ENCODE data around the gene RAB41. TPM values are rescaled to one million over a fixed set of nuclear protein-coding genes. Genes with fewer than 3 reads are reported as not detected.
A peak's percentile ranks its signal among the peaks of the same experiment; 100 is the strongest.

The RAB41 gene
- polyA plus RNA-seq, 1 of the 3 experiments (the other 2 are of a cell fraction): not detected

GRCh38 chrX:70313503-70313902, 31.5 kb downstream of the RAB41 start:
- H3K9me2 ChIP-seq: no peaks in the 10 kb centered on the region
- no peak for DNase-seq
- WGBS (ENCODE audit: low lambda C conversion rate): 17% methylated on average over 1 of the region's 1 CpG
- peaks cover 73% of the 10 kb centered on the region for H3K79me2 ChIP-seq (ENCODE audit: insufficient read depth)
- H3K9me3 ChIP-seq: 0 out of 2 replicates have a peak, but pooled peaks cover 3% of the 10 kb centered on the region
- POLR2A ChIA-PET: no interaction called here
- no peak overlapping the region for H3K9ac ChIP-seq
- CTCF ChIA-PET: no interaction called here
- TF ChIP-seq JUND (IDR thresholded peaks at IDR 0.05) (peak; percentile 8; the same call in 1 of the 2 replicates), MAX (IDR thresholded peaks at IDR 0.05; ENCODE audit: low read depth) (no peak), NFIC (IDR thresholded peaks at IDR 0.05; ENCODE audit: borderline replicate concordance) (peak; percentile 65; the same call in 1 of the 2 replicates), GABPA (IDR thresholded peaks at IDR 0.05; ENCODE audit: low read depth) (no peak), CHD2 (IDR thresholded peaks at IDR 0.05; ENCODE audit: low read length, partially characterized antibody) (no peak), FOSL2 (IDR thresholded peaks at IDR 0.05; ENCODE audit: borderline replicate concordance, low read depth) (peak; percentile 15; the same call in 1 of the 2 replicates), RCOR1 (IDR thresholded peaks at IDR 0.05; ENCODE audit: low read length) (no peak)
- TF ChIP-seq, protein P1, sequence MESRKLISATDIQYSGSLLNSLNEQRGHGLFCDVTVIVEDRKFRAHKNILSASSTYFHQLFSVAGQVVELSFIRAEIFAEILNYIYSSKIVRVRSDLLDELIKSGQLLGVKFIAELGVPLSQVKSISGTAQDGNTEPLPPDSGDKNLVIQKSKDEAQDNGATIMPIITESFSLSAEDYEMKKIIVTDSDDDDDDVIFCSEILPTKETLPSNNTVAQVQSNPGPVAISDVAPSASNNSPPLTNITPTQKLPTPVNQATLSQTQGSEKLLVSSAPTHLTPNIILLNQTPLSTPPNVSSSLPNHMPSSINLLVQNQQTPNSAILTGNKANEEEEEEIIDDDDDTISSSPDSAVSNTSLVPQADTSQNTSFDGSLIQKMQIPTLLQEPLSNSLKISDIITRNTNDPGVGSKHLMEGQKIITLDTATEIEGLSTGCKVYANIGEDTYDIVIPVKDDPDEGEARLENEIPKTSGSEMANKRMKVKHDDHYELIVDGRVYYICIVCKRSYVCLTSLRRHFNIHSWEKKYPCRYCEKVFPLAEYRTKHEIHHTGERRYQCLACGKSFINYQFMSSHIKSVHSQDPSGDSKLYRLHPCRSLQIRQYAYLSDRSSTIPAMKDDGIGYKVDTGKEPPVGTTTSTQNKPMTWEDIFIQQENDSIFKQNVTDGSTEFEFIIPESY (IDR thresholded peaks at IDR 0.05; ENCODE audit: borderline replicate concordance, low read depth): no peak
- TF ChIP-seq, protein P2, sequence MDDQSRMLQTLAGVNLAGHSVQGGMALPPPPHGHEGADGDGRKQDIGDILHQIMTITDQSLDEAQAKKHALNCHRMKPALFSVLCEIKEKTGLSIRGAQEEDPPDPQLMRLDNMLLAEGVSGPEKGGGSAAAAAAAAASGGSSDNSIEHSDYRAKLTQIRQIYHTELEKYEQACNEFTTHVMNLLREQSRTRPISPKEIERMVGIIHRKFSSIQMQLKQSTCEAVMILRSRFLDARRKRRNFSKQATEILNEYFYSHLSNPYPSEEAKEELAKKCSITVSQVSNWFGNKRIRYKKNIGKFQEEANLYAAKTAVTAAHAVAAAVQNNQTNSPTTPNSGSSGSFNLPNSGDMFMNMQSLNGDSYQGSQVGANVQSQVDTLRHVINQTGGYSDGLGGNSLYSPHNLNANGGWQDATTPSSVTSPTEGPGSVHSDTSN (IDR thresholded peaks at IDR 0.05): peak; percentile 52; the same call in 1 of the 2 replicates
- peaks cover 16% of the 10 kb centered on the region; the same call in 1 of the 2 replicates for H4K20me1 ChIP-seq (ENCODE audit: insufficient read depth)
- H2AFZ ChIP-seq (ENCODE audit: low read depth): no peak overlapping the region
- no peak overlapping the region for H3K4me3 ChIP-seq (ENCODE audit: low read depth in 2 of 2, low read length in 1 of 2)
- no peaks in the 10 kb centered on the region; a peak in 1 of 4 replicates for H3K4me1 ChIP-seq (ENCODE audit: control insufficient read depth in 1 of 2, insufficient read depth in 2 of 2, low read depth in 1 of 2, low read length in 1 of 2)
- H3K36me3 ChIP-seq (replicated peaks in 1 of 2; ENCODE audit: control insufficient read depth in 1 of 2, insufficient read depth in 2 of 2, low read length in 1 of 2): peaks cover 0 to 9% of the 10 kb centered on the region in 2 experiments
- H3K27ac ChIP-seq (ENCODE audit: low read depth in 2 of 2, low read length in 1 of 2): peak overlapping the region in 1 of 2 experiments; percentile 35; a peak in 2 of 4 replicates
- peaks cover 7% of the 10 kb centered on the region for H3F3A ChIP-seq (replicated peaks; ENCODE audit: insufficient read depth)
- H3K4me2 ChIP-seq: peak overlapping the region; percentile 27; the same call in 1 of the 2 replicates
- H3K27me3 ChIP-seq (ENCODE audit: insufficient read depth): no peaks in the 10 kb centered on the region

- 78% methylated on average over 4 of the region's 4 CpGs for WGBS (ENCODE audit: low lambda C conversion rate)
- DNase-seq: no peak
- H3K36me3 ChIP-seq (replicated peaks in 1 of 2; ENCODE audit: control insufficient read depth in 1 of 2, insufficient read depth in 2 of 2, low read length in 1 of 2): peaks cover 0 to 4% of the 10 kb centered on the region in 2 experiments
- TF ChIP-seq FOXJ3 (CRISPR knock-in tag; IDR thresholded peaks at IDR 0.05) (no peak), NRF1 (IDR thresholded peaks at IDR 0.05; ENCODE audit: low read depth, low read length) (no peak), TAF1 (IDR thresholded peaks at IDR 0.05; ENCODE audit: borderline replicate concordance, low read depth, low read length) (no peak), GABPA (IDR thresholded peaks at IDR 0.05; ENCODE audit: low read depth) (no peak), USF1 (IDR thresholded peaks at IDR 0.05; ENCODE audit: borderline replicate concordance, low read depth) (no peak), MAX (IDR thresholded peaks at IDR 0.05; ENCODE audit: low read depth) (no peak), YY1 (IDR thresholded peaks at IDR 0.05; ENCODE audit: low read depth) (no peak), NFIC (IDR thresholded peaks at IDR 0.05; ENCODE audit: borderline replicate concordance) (no peak), EZH2phosphoT487 (IDR thresholded peaks at IDR 0.05; ENCODE audit: borderline replicate concordance, low read depth) (no peak), GATA2 (CRISPR knock-in tag; IDR thresholded peaks at IDR 0.05) (no peak), ELF1 (IDR thresholded peaks at IDR 0.05) (no peak)
- TF ChIP-seq, protein P3, sequence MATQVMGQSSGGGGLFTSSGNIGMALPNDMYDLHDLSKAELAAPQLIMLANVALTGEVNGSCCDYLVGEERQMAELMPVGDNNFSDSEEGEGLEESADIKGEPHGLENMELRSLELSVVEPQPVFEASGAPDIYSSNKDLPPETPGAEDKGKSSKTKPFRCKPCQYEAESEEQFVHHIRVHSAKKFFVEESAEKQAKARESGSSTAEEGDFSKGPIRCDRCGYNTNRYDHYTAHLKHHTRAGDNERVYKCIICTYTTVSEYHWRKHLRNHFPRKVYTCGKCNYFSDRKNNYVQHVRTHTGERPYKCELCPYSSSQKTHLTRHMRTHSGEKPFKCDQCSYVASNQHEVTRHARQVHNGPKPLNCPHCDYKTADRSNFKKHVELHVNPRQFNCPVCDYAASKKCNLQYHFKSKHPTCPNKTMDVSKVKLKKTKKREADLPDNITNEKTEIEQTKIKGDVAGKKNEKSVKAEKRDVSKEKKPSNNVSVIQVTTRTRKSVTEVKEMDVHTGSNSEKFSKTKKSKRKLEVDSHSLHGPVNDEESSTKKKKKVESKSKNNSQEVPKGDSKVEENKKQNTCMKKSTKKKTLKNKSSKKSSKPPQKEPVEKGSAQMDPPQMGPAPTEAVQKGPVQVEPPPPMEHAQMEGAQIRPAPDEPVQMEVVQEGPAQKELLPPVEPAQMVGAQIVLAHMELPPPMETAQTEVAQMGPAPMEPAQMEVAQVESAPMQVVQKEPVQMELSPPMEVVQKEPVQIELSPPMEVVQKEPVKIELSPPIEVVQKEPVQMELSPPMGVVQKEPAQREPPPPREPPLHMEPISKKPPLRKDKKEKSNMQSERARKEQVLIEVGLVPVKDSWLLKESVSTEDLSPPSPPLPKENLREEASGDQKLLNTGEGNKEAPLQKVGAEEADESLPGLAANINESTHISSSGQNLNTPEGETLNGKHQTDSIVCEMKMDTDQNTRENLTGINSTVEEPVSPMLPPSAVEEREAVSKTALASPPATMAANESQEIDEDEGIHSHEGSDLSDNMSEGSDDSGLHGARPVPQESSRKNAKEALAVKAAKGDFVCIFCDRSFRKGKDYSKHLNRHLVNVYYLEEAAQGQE (IDR thresholded peaks at IDR 0.05; ENCODE audit: low read depth, low read length): no peak
These were observed 40.8 kb downstream of the RAB41 start for GRCh38 chrX:70322784-70323183.

More at GRCh38 chrX:70322784-70323183, 40.8 kb downstream of the RAB41 start:
- Histone ChIP-seq H3K27me3 (ENCODE audit: insufficient read depth) (no peaks in the 10 kb centered on the region), H2AFZ (ENCODE audit: low read depth) (no peak overlapping the region), H3K4me1 (ENCODE audit: control insufficient read depth in 1 of 2, insufficient read depth in 2 of 2, low read depth in 1 of 2, low read length in 1 of 2) (no peaks in the 10 kb centered on the region), H3K9me2 (no peaks in the 10 kb centered on the region), H3F3A (replicated peaks; ENCODE audit: insufficient read depth) (no peaks in the 10 kb centered on the region), H4K20me1 (ENCODE audit: insufficient read depth) (no peaks in the 10 kb centered on the region), H3K4me2 (no peak overlapping the region), H3K4me3 (ENCODE audit: low read depth in 2 of 2, low read length in 1 of 2) (no peak overlapping the region), H3K9me3 (no peaks in the 10 kb centered on the region), H3K9ac (no peak overlapping the region), H3K79me2 (ENCODE audit: insufficient read depth) (peaks cover 21% of the 10 kb centered on the region; the same call in 1 of the 2 replicates), H3K27ac (ENCODE audit: low read depth in 2 of 2, low read length in 1 of 2) (no peak overlapping the region)
- ChIA-PET POLR2A (no interaction called here), CTCF (no interaction called here)

All from SK-N-SH (cell line).